HL-60 (cell line): Measurements from ENCODE around the gene FBXL20.

ENCODE experiments used
- GABPA ChIP-seq: IDR thresholded peaks from 2 replicates; pipeline ENCODE4 v1.6.1; 2012; ENCODE audit warnings: low read depth
- POLR2AphosphoS5 ChIP-seq: IDR thresholded peaks from 2 replicates; pipeline ENCODE4 v1.6.1; 2012; ENCODE audit warnings: low read depth
- SPI1 ChIP-seq: IDR thresholded peaks from 2 replicates; pipeline ENCODE4 v1.6.1; 2012; ENCODE audit warnings: low read depth, mild to moderate bottlenecking, borderline replicate concordance
- TF ChIP-seq, protein P1 (sequence below): IDR thresholded peaks from one replicate; pipeline ENCODE4 v1.5.1; 2011; ENCODE audit warnings: low read length, control low read depth, inconsistent platforms; ENCODE audit not compliant: insufficient read depth
- TF ChIP-seq, protein P2 (sequence below): IDR thresholded peaks from 2 replicates; pipeline ENCODE4 v1.6.1; 2012; ENCODE audit warnings: low read depth; ENCODE audit not compliant: insufficient replicate concordance

DNA sequence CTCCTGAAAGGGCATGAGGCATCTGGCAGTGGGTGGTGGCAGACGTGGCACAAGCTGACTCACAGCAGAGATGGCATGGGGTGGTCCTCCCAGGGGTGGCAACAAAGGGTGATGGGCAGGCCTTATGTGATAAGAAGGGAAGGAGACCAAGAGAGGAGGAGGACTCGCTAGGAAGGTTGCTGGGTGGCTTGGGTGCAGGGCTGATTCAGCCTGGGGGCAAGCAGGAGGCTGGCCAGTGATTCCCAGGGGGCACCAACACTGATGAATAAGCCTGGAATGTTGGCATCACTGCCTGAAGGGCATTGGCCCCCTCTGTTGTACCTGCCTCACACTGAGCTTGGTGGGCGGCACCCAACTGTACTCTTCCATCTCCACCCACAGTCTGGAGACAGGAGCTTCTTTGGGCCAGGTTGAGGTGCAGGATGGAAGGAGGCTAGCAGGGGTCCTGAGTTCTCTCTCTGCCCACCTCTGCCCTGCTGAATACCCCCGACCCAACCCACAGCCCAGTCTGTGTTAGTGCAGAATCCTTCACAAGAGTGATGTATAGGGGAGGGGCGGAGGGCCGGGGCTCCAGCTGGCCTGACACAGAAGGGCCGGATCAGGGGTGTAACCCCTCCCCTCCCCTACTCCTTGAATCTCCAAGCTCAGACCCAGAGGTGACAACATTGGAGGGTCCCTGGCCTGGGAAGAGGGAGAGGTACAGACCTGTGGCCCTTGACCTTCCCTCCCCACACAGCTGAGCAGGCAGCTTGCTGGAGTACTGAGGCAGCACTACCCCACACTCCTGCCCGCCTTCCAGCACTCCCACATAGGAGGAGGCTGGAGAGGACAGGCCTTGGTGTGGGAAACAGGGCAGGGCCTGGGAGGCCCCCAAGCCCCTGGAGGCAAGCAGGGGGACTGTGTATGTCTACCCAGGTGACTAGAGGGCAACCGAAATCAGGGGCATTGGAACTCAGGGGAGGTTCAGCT lies 178.3 kb downstream of the FBXL20 start:
- TF ChIP-seq, protein P1, sequence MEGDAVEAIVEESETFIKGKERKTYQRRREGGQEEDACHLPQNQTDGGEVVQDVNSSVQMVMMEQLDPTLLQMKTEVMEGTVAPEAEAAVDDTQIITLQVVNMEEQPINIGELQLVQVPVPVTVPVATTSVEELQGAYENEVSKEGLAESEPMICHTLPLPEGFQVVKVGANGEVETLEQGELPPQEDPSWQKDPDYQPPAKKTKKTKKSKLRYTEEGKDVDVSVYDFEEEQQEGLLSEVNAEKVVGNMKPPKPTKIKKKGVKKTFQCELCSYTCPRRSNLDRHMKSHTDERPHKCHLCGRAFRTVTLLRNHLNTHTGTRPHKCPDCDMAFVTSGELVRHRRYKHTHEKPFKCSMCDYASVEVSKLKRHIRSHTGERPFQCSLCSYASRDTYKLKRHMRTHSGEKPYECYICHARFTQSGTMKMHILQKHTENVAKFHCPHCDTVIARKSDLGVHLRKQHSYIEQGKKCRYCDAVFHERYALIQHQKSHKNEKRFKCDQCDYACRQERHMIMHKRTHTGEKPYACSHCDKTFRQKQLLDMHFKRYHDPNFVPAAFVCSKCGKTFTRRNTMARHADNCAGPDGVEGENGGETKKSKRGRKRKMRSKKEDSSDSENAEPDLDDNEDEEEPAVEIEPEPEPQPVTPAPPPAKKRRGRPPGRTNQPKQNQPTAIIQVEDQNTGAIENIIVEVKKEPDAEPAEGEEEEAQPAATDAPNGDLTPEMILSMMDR = no peak
- no peak for TF ChIP-seq POLR2AphosphoS5
- TF ChIP-seq, protein P2, sequence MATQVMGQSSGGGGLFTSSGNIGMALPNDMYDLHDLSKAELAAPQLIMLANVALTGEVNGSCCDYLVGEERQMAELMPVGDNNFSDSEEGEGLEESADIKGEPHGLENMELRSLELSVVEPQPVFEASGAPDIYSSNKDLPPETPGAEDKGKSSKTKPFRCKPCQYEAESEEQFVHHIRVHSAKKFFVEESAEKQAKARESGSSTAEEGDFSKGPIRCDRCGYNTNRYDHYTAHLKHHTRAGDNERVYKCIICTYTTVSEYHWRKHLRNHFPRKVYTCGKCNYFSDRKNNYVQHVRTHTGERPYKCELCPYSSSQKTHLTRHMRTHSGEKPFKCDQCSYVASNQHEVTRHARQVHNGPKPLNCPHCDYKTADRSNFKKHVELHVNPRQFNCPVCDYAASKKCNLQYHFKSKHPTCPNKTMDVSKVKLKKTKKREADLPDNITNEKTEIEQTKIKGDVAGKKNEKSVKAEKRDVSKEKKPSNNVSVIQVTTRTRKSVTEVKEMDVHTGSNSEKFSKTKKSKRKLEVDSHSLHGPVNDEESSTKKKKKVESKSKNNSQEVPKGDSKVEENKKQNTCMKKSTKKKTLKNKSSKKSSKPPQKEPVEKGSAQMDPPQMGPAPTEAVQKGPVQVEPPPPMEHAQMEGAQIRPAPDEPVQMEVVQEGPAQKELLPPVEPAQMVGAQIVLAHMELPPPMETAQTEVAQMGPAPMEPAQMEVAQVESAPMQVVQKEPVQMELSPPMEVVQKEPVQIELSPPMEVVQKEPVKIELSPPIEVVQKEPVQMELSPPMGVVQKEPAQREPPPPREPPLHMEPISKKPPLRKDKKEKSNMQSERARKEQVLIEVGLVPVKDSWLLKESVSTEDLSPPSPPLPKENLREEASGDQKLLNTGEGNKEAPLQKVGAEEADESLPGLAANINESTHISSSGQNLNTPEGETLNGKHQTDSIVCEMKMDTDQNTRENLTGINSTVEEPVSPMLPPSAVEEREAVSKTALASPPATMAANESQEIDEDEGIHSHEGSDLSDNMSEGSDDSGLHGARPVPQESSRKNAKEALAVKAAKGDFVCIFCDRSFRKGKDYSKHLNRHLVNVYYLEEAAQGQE = no peak
- TF ChIP-seq GABPA = no peak
- TF ChIP-seq SPI1 = no peak
